Measurements from ENCODE around the gene PTCD2. TPM values are rescaled to one million over a fixed set of nuclear protein-coding genes. Genes with fewer than 3 reads are reported as not detected.

PTCD2 gene
- total and polyA plus RNA-seq, 3 experiments from 2014 or later, result 2.6 to 15.0 (median 14.0) TPM

DNA sequence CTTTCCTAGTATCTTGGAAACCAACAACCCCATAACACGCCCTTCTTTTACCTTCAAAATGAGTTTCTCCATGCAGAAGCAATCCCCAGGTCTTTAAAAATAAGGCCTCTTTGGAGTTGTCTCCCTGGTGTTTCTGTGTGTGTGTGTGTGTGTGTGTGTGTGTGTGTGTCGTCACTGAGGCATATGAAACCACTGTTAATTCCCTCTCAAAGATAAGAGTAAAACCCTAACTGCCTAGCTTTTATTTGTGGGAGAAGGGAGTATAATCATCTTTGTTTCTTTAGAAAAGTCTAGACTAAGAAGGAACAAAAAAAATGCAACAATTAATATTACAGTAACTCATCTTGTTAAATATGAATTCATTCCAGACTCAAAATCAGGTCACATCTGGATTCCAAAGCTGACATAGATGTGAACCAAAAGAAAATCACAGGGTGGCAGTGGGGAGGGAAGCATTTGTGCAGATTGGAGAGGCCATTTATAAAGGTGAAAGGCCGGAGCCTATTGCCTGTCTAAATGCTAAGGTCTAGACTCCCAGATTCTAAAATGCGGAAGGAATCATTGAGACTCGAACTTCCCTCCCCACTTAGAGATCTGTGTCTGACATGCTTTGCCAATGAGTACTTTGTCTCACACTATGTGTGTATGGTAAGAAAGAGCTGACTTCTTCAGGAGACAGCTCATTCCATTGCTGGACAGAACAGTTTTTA lies 95.6 kb downstream of the PTCD2 start:
- ChIA-PET POLR2A (no interaction called here), CTCF (interaction anchor here (1.3 kb wide), 1 partner anchor 9 kb away, joined by 5 read pairs; no protein-coding TSS in a partner anchor)
- no peak overlapping the region for H3K4me3 Mint-ChIP-seq
- Histone ChIP-seq H3K27ac (ENCODE audit: low read depth, low read length) (no peak overlapping the region), H3K27me3 (ENCODE audit: insufficient read depth, low read length, poor library complexity, severe bottlenecking) (no peaks in the 10 kb centered on the region), H3K9me3 (ENCODE audit: low read length) (no peaks in the 10 kb centered on the region), H3K36me3 (ENCODE audit: insufficient read depth, low read length) (no peaks in the 10 kb centered on the region), H3K4me3 (ENCODE audit: low read length) (no peak overlapping the region), H3K4me1 (ENCODE audit: insufficient read depth, low read length) (no peaks in the 10 kb centered on the region)
- no peaks in the 10 kb centered on the region for H3K36me3 Mint-ChIP-seq
- no peaks in the 10 kb centered on the region for H3K4me1 Mint-ChIP-seq
- H3K27me3 Mint-ChIP-seq, result peaks cover 0 to 2% of the 10 kb centered on the region in 2 donors
- no peaks in the 10 kb centered on the region for H3K9me3 Mint-ChIP-seq
- DNase-seq, result no peak
- no peak overlapping the region for H3K27ac Mint-ChIP-seq

GRCh38 chr5:72417333-72418062 lies 97.3 kb downstream of the PTCD2 start:
- no peak for DNase-seq
- Mint-ChIP-seq H3K4me3 (no peak overlapping the region), H3K9me3 (no peaks in the 10 kb centered on the region), H3K27ac (no peak overlapping the region), H3K36me3 (no peaks in the 10 kb centered on the region), H3K4me1 (no peaks in the 10 kb centered on the region), H3K27me3 (peaks cover 0 to 2% of the 10 kb centered on the region in 2 donors)
- CTCF ChIA-PET, result no interaction called here
- POLR2A ChIA-PET, result no interaction called here
- Histone ChIP-seq H3K4me1 (ENCODE audit: insufficient read depth, low read length) (no peaks in the 10 kb centered on the region), H3K27me3 (ENCODE audit: insufficient read depth, low read length, poor library complexity, severe bottlenecking) (no peaks in the 10 kb centered on the region), H3K27ac (ENCODE audit: low read depth, low read length) (no peak overlapping the region), H3K36me3 (ENCODE audit: insufficient read depth, low read length) (no peaks in the 10 kb centered on the region), H3K4me3 (ENCODE audit: low read length) (no peak overlapping the region), H3K9me3 (ENCODE audit: low read length) (no peaks in the 10 kb centered on the region)

Other genes with a start within 250 kb of the PTCD2 start
- gene MAP1B, start 212.9 kb upstream of the PTCD2 start, total RNA-seq, result under 1 TPM; 0.13 to 0.18 TPM
- gene MAP1B, start 212.9 kb upstream of the PTCD2 start, polyA plus RNA-seq, result 0.16 TPM
- 10 to 100 TPM; 86.9 to 91.9 TPM for gene MRPS27, start 133 bp upstream of the PTCD2 start, total RNA-seq
- 35.9 TPM for gene MRPS27, start 133 bp upstream of the PTCD2 start, polyA plus RNA-seq
- gene ZNF366, start 187.0 kb downstream of the PTCD2 start, total RNA-seq, result not detected
- gene ZNF366, start 187.0 kb downstream of the PTCD2 start, polyA plus RNA-seq, result not detected

Data from CD8-positive, alpha-beta memory T cell (primary cell).